CD14-positive monocyte (primary cell): ENCODE measurements around the gene GDI2. TPM values are rescaled to one million over a fixed set of nuclear protein-coding genes. Genes with fewer than 3 reads are reported as not detected.
"Not testable (repeated sequence)": the region's sequence is repeated elsewhere in the genome, so short reads cannot be mapped to it uniquely, and the experiment has no call there.

Experiments
- DNase-seq, 3 donors: peaks; one replicate each; pipeline ENCODE4 v3.0.0-alpha.2; 2011 to 2022
- H2AFZ ChIP-seq: 2 replicates; pipeline ENCODE4 v1.6.0; 2012; ENCODE audit warnings: mild to moderate bottlenecking, low read depth, low read length, inconsistent platforms; ENCODE audit not compliant: insufficient read depth, poor library complexity, severe bottlenecking
- H3K27ac ChIP-seq, 2 donors: 1 replicate in 1 of 2; 2 replicates in 1 of 2; pipeline ENCODE4 v1.5.1; 2012 to 2013; ENCODE audit warnings: low read length in 2 of 2, control low read depth in 1 of 2, inconsistent platforms in 1 of 2, low read depth in 1 of 2, mild to moderate bottlenecking in 1 of 2
- H3K27me3 ChIP-seq, 2 donors: one replicate each; pipeline versions ENCODE4 v1.6.0 to v1.6.1; 2011 to 2013; ENCODE audit warnings: low read length in 2 of 2; ENCODE audit not compliant: control insufficient read depth in 2 of 2, insufficient read depth in 2 of 2
- H3K36me3 ChIP-seq, 2 donors: replicated peaks in 1 of 2; 1 replicate in 1 of 2; 2 replicates in 1 of 2; pipeline versions ENCODE4 v1.5.1 to v1.6.1; 2012 to 2013; ENCODE audit warnings: low read length in 2 of 2, control low read depth in 1 of 2, inconsistent platforms in 1 of 2, mild to moderate bottlenecking in 1 of 2; ENCODE audit not compliant: insufficient read depth in 2 of 2, control insufficient read depth in 1 of 2
- H3K4me1 ChIP-seq, 2 donors: 1 replicate in 1 of 2; 2 replicates in 1 of 2; pipeline versions ENCODE4 v1.5.1 to v1.6.1; 2012 to 2013; ENCODE audit warnings: low read length in 2 of 2, control low read depth in 1 of 2, inconsistent platforms in 1 of 2, mild to moderate bottlenecking in 1 of 2, moderate library complexity in 1 of 2; ENCODE audit not compliant: insufficient read depth in 2 of 2, control insufficient read depth in 1 of 2
- H3K4me2 ChIP-seq: replicated peaks from 2 replicates; pipeline ENCODE3; 2012; ENCODE audit warnings: low read length, moderate library complexity, mild to moderate bottlenecking; ENCODE audit not compliant: poor library complexity, severe bottlenecking; ENCODE audit errors: extremely low read depth
- H3K4me3 ChIP-seq, 3 experiments: fragments of 200-600 bp in 1 of 3; sonication (generic) in 1 of 3; replicated peaks in 1 of 3; 1 replicate in 2 of 3; 2 replicates in 1 of 3; pipeline ENCODE4 v1.5.1; 2011 to 2013; ENCODE audit warnings: low read length in 3 of 3, mild to moderate bottlenecking in 3 of 3, control low read depth in 2 of 3, low read depth in 2 of 3, inconsistent platforms in 1 of 3, moderate library complexity in 1 of 3
- H3K79me2 ChIP-seq: 2 replicates; pipeline ENCODE4 v1.6.0; 2012; ENCODE audit warnings: mild to moderate bottlenecking, control low read depth, inconsistent platforms, low read length, moderate library complexity; ENCODE audit not compliant: insufficient read depth
- H3K9ac ChIP-seq: 2 replicates; pipeline ENCODE4 v1.6.0; 2017; ENCODE audit warnings: low read length, mild to moderate bottlenecking; ENCODE audit not compliant: insufficient read depth, poor library complexity, severe bottlenecking
- H3K9me3 ChIP-seq, 2 donors: replicated peaks in 1 of 2; 1 replicate in 1 of 2; 2 replicates in 1 of 2; pipeline versions ENCODE4 v1.5.1 to v1.6.1; 2012 to 2013; ENCODE audit warnings: low read length in 2 of 2, control low read depth in 1 of 2; ENCODE audit not compliant: control insufficient read depth in 1 of 2, insufficient read depth in 1 of 2
- H4K20me1 ChIP-seq: 2 replicates; pipeline ENCODE4 v1.6.0; 2012; ENCODE audit warnings: mild to moderate bottlenecking, low read length, control low read depth, moderate library complexity; ENCODE audit not compliant: insufficient read depth
- H3K27ac Mint-ChIP-seq, 7 donors: one replicate each; pipeline ENCODE4 v1.8.0; 2020; ENCODE audit warnings: mild to moderate bottlenecking in 7 of 7, mixed read lengths in 7 of 7, moderate library complexity in 6 of 7, inconsistent platforms in 2 of 7
- H3K27me3 Mint-ChIP-seq, 3 donors: one replicate each; pipeline ENCODE4 v1.8.0; 2021 to 2022; ENCODE audit warnings: low read depth in 3 of 3, mild to moderate bottlenecking in 3 of 3, mixed read lengths in 3 of 3, moderate library complexity in 3 of 3, inconsistent platforms in 1 of 3
- H3K36me3 Mint-ChIP-seq, 2 donors: one replicate each; pipeline ENCODE4 v1.8.0; 2020; ENCODE audit warnings: mixed read lengths in 2 of 2, inconsistent platforms in 1 of 2, mild to moderate bottlenecking in 1 of 2
- H3K4me1 Mint-ChIP-seq: one replicate; pipeline ENCODE4 v1.8.0; 2020; ENCODE audit warnings: mild to moderate bottlenecking, mixed read lengths
- H3K4me3 Mint-ChIP-seq, 2 donors: one replicate each; pipeline ENCODE4 v1.8.0; 2020; ENCODE audit warnings: mild to moderate bottlenecking in 2 of 2, mixed read lengths in 2 of 2, moderate library complexity in 1 of 2
- H3K9me3 Mint-ChIP-seq, 7 donors: one replicate each; pipeline ENCODE4 v1.8.0; 2020 to 2022; ENCODE audit warnings: mixed read lengths in 7 of 7, mild to moderate bottlenecking in 6 of 7, moderate library complexity in 6 of 7, inconsistent platforms in 2 of 7
- CTCF ChIP-seq: fragments of 200-600 bp; IDR thresholded peaks from one replicate; pipeline ENCODE4 v1.8.0; 2022; ENCODE audit warnings: antibody characterized with exemption, mild to moderate bottlenecking
- WGBS: methylation state at CpG from one replicate; pipeline ENCODE4 v1.1.5; 2013; ENCODE audit warnings: missing lambda C conversion rate; ENCODE audit not compliant: insufficient coverage; 5-methylcytosine and 5-hydroxymethylcytosine counted together
- intact Hi-C, 2 donors: fragments of 100-400 bp; cut with micrococcal nuclease; formaldehyde crosslinking; loops; one replicate each; pipeline versions ENCODE4 v1.15.0 to v1.15.1; 2023
- polyA plus RNA-seq, 3 donors: library from polyadenylated mRNA; depleted of rRNA in 1 of 3; unstranded in 2 of 3; stranded (reverse) in 1 of 3; fragments of 300-500 nt in 2 of 3; fragments of >200 nt in 1 of 3; fragmentation: Illumina TruSeq in 2 of 3; gene quantifications; 1 replicate in 2 of 3; 2 replicates in 1 of 3; pipeline ENCODE4 v1.2.3, GENCODE V29; 2012 to 2021

GDI2 gene
- polyA plus RNA-seq, 3 donors: 100 to 320 (median 316) TPM

GRCh38 chr10:5810225-5810624, 3.0 kb downstream of the GDI2 start:
- Histone ChIP-seq H2AFZ (no peak overlapping the region), H3K36me3 (peaks cover 2 to 11% of the 10 kb centered on the region in 2 donors), H3K4me2 (peak overlapping the region; percentile 83), H3K4me3 (peak overlapping the region in 1 of 3 experiments; percentile 96), H4K20me1 (peaks cover 72% of the 10 kb centered on the region), H3K27ac (peak overlapping the region in 1 of 2 donors; percentile 97), H3K9ac (no peak overlapping the region), H3K4me1 (peaks cover 43 to 60% of the 10 kb centered on the region in 2 donors), H3K27me3 (no peaks in the 10 kb centered on the region), H3K79me2 (peaks cover 94% of the 10 kb centered on the region), H3K9me3 (no peaks in the 10 kb centered on the region)
- Mint-ChIP-seq H3K9me3 (no peaks in the 10 kb centered on the region), H3K4me1 (peaks cover 70% of the 10 kb centered on the region), H3K27ac (peak overlapping the region in 5 of 7 donors; percentile 1 to 65 (median 44)), H3K4me3 (peak overlapping the region in 1 of 2 donors; percentile 91), H3K36me3 (peaks cover 0 to 22% of the 10 kb centered on the region in 2 donors), H3K27me3 (peaks cover 0 to 2% (median 0%) of the 10 kb centered on the region in 3 donors)
- intact Hi-C loops: loop anchor here (5.0 to 10.0 kb wide), 4 partner anchors 42 to 125 kb away; partner anchors contain the start of genes ANKRD16 (in 1 of the 2) and TASOR2 (in 1 of the 2)
- WGBS: no CpG with 5 or more reads among the region's 2 CpGs
- no peak for TF ChIP-seq CTCF
- no peak for DNase-seq

GRCh38 chr10:5809527-5810154, 3.6 kb downstream of the GDI2 start:
- Histone ChIP-seq H3K9me3 (no peaks in the 10 kb centered on the region), H2AFZ (no peak overlapping the region), H3K27ac (peak overlapping the region in 1 of 2 donors; percentile 97), H3K79me2 (peaks cover 94% of the 10 kb centered on the region), H4K20me1 (peaks cover 78% of the 10 kb centered on the region), H3K4me1 (peaks cover 37 to 54% of the 10 kb centered on the region in 2 donors), H3K4me2 (peak overlapping the region; percentile 83), H3K9ac (no peak overlapping the region), H3K4me3 (peak overlapping the region in 1 of 3 experiments; percentile 96), H3K36me3 (peaks cover 5 to 11% of the 10 kb centered on the region in 2 donors), H3K27me3 (no peaks in the 10 kb centered on the region)
- Mint-ChIP-seq H3K4me1 (peaks cover 64% of the 10 kb centered on the region), H3K27me3 (peaks cover 0 to 2% (median 0%) of the 10 kb centered on the region in 3 donors), H3K27ac (peak overlapping the region in 6 of 7 donors; percentile 15 to 79 (median 52)), H3K9me3 (no peaks in the 10 kb centered on the region), H3K4me3 (no peak overlapping the region), H3K36me3 (peaks cover 0 to 26% of the 10 kb centered on the region in 2 donors)
- no peak for DNase-seq
- intact Hi-C loops: loop anchor here (5.0 to 10.0 kb wide), 4 partner anchors 43 to 125 kb away; partner anchors contain the start of genes ANKRD16 (in 1 of the 2) and TASOR2 (in 1 of the 2)
- TF ChIP-seq CTCF: no peak
- WGBS: 75% methylated on average over 1 of the region's 4 CpGs

DNA sequence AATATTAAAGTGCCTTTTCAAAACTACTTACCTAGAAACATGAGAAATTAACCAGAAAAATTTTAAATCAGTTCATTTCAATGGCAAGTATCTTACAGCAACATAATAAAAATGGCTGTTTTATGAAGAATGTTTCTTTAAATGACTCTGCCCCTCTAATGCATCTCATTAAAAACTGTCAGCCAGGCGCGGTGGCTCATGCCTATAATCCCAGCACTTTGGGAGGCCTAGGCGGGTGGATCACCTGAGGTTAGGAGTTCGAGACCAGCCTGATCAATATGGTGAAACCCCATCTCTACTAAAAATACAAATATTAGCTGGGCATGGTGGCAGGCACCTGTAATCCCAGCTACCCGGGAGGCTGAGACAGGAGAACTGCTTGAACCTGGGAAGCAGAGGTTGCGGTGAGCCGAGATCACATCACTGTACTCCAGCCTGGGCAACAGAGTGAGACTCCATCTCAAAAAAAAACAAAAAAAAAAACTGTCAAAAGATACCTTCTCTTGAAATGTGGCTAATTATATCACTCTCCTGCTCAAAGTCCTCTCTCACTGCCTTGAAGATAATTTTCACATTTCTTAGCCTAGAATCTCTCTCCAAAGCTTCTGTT, 4.3 kb downstream of the GDI2 start:
- Histone ChIP-seq H3K36me3 (peaks cover 5 to 11% of the 10 kb centered on the region in 2 donors), H3K27ac (peak overlapping the region in 1 of 2 donors; percentile 97), H4K20me1 (peaks cover 85% of the 10 kb centered on the region), H3K79me2 (peaks cover 94% of the 10 kb centered on the region), H3K4me1 (peaks cover 30 to 46% of the 10 kb centered on the region in 2 donors)
- 100% methylated on average over 1 of the region's 7 CpGs for WGBS
- peaks cover 0 to 26% of the 10 kb centered on the region in 2 donors for H3K36me3 Mint-ChIP-seq
- H3K9me3 ChIP-seq, H3K9ac ChIP-seq, H3K27me3 ChIP-seq, DNase-seq, H3K4me3 Mint-ChIP-seq, H3K4me3 ChIP-seq, H3K4me2 ChIP-seq, H3K27me3 Mint-ChIP-seq, H2AFZ ChIP-seq, intact Hi-C loops, H3K9me3 Mint-ChIP-seq: not testable (repeated sequence)
- peak overlapping the region in 6 of 7 donors; percentile 44 to 79 (median 70) for H3K27ac Mint-ChIP-seq
- peaks cover 65% of the 10 kb centered on the region for H3K4me1 Mint-ChIP-seq
